ENCODE data around the gene FABP1.

FABP1 gene

DNA sequence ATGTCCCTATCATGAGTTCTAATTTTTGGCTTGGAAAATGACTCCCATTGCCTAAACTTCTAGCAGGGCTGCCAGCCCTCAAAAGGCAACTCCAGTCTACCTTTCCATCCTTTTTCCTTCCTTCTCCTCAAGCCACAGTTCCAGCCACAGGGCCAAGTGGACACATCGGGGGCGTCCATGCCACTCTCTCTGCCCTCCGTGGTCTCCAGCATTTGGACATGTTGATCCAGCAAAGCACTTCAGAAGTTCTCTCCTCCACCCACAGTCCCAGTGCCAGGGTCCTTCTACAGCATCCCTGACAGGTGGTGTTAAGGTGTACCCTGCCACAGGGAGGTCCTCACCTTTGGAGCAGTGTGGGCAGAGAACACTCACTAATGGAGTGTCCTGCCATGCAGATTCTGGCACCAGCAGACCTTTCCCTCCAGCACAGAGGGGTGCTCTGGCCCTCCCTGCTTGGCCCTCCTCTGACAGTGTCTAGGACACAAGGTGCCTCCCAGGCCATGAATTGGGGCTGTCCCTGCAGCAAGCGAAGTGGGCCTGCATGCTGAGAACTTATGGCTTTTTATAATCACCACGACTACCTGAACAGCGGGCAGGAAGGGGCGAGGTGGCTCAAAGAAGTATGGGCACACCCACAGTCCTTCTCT, 1.6 kb upstream of the FABP1 start:
- H3K9me3 ChIP-seq (replicated peaks; ENCODE audit: insufficient read depth, low read length) = no peaks in the 10 kb centered on the region
- H3K79me2 ChIP-seq (ENCODE audit: low read length) = no peaks in the 10 kb centered on the region
- H4K20me1 ChIP-seq (ENCODE audit: insufficient read depth, low read length) = no peaks in the 10 kb centered on the region
- H3K4me1 ChIP-seq (ENCODE audit: low read length) = no peaks in the 10 kb centered on the region
- TF ChIP-seq EZH2phosphoT487 (IDR thresholded peaks at IDR 0.05; ENCODE audit: low read length) = no peak
- TF ChIP-seq EZH2 (optimal IDR thresholded peaks at IDR 0.05; ENCODE audit: low read depth, low read length) = no peak
- TF ChIP-seq CTCF (IDR thresholded peaks at IDR 0.05; ENCODE audit: low read length) = no peak
- no peak for DNase-seq
- H3K27ac ChIP-seq (ENCODE audit: low read length) = no peak overlapping the region
- H3K36me3 ChIP-seq (replicated peaks; ENCODE audit: insufficient read depth, low read length) = no peaks in the 10 kb centered on the region
- H3K4me3 ChIP-seq (ENCODE audit: low read length) = no peak overlapping the region
- H3F3A ChIP-seq (ENCODE audit: insufficient read depth, low read length) = no peaks in the 10 kb centered on the region
- no peak overlapping the region for H2AFZ ChIP-seq (ENCODE audit: low read length)
- no peaks in the 10 kb centered on the region for H3K9me2 ChIP-seq (replicated peaks; ENCODE audit: insufficient read depth, low read length)
- no peaks in the 10 kb centered on the region for H3K27me3 ChIP-seq (replicated peaks; ENCODE audit: insufficient read depth, low read length)
- no peak overlapping the region for H3K9ac ChIP-seq (ENCODE audit: low read length)
- no peak overlapping the region for H3K4me2 ChIP-seq (ENCODE audit: low read depth, low read length)

DNA sequence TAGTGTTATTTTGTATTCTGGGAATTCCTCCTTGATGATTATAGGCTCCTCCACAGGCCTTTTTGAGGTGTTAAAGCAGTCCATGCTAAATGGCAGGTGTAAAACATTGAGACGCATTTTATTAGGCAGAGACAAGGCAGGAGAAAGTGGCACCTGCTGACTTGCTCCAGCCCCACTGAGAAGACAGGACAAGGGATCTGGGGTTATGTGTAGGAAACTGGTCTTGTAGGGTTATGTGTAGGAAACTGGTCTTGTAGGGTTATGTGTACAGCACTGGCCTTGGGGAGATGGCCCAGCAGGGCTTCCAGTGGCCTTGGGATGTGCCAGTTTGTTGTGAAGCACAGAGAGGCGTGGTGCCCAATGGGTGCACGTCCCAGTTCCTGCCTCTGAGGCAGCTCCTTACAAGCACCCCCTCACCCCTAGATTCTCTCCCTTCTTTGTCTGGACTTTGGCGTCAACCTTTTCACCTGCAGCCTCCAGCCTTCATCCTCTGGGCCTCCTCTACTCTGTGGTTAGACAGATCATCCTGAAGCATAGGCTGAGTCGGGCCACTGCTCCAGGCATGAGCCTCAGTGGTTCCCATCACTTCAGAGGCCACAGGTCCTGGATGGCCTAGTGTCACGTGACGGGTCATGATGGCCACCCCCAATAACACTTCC, 921 bp upstream of the FABP1 start:
- no peaks in the 10 kb centered on the region for H3K9me2 ChIP-seq (replicated peaks; ENCODE audit: insufficient read depth, low read length)
- H3K79me2 ChIP-seq (ENCODE audit: low read length) = no peaks in the 10 kb centered on the region
- H3K9ac ChIP-seq (ENCODE audit: low read length) = no peak overlapping the region
- TF ChIP-seq EZH2phosphoT487 (IDR thresholded peaks at IDR 0.05; ENCODE audit: low read length) = no peak
- no peak for TF ChIP-seq CTCF (IDR thresholded peaks at IDR 0.05; ENCODE audit: low read length)
- no peak for TF ChIP-seq EZH2 (optimal IDR thresholded peaks at IDR 0.05; ENCODE audit: low read depth, low read length)
- DNase-seq = no peak
- H2AFZ ChIP-seq (ENCODE audit: low read length) = no peak overlapping the region
- no peak overlapping the region for H3K4me3 ChIP-seq (ENCODE audit: low read length)
- H3K27ac ChIP-seq (ENCODE audit: low read length) = no peak overlapping the region
- no peaks in the 10 kb centered on the region for H3F3A ChIP-seq (ENCODE audit: insufficient read depth, low read length)
- H3K4me2 ChIP-seq (ENCODE audit: low read depth, low read length) = no peak overlapping the region
- H4K20me1 ChIP-seq (ENCODE audit: insufficient read depth, low read length) = no peaks in the 10 kb centered on the region
- H3K27me3 ChIP-seq (replicated peaks; ENCODE audit: insufficient read depth, low read length) = no peaks in the 10 kb centered on the region
- H3K9me3 ChIP-seq (replicated peaks; ENCODE audit: insufficient read depth, low read length) = no peaks in the 10 kb centered on the region
- no peaks in the 10 kb centered on the region for H3K36me3 ChIP-seq (replicated peaks; ENCODE audit: insufficient read depth, low read length)
- H3K4me1 ChIP-seq (ENCODE audit: low read length) = no peaks in the 10 kb centered on the region

DNA sequence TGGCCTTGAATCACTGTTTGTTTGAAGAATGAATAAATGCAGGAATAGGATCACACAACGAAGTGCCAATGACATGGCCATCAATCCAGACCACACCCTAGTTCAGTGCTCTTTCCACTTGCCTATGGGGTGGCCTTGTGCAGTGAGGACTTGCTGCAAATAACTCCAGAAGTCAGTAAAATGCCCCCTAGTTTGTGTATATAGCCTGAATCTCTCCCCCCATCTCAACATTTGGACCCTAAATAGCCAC, 299 bp downstream of the FABP1 start:
- H3F3A ChIP-seq (ENCODE audit: insufficient read depth, low read length) = no peaks in the 10 kb centered on the region
- no peaks in the 10 kb centered on the region for H3K27me3 ChIP-seq (replicated peaks; ENCODE audit: insufficient read depth, low read length)
- TF ChIP-seq EZH2phosphoT487 (IDR thresholded peaks at IDR 0.05; ENCODE audit: low read length) (no peak), CTCF (IDR thresholded peaks at IDR 0.05; ENCODE audit: low read length) (no peak), EZH2 (optimal IDR thresholded peaks at IDR 0.05; ENCODE audit: low read depth, low read length) (no peak)
- no peaks in the 10 kb centered on the region for H3K9me2 ChIP-seq (replicated peaks; ENCODE audit: insufficient read depth, low read length)
- H3K36me3 ChIP-seq (replicated peaks; ENCODE audit: insufficient read depth, low read length) = no peaks in the 10 kb centered on the region
- no peak overlapping the region for H2AFZ ChIP-seq (ENCODE audit: low read length)
- no peaks in the 10 kb centered on the region for H4K20me1 ChIP-seq (ENCODE audit: insufficient read depth, low read length)
- H3K79me2 ChIP-seq (ENCODE audit: low read length) = no peaks in the 10 kb centered on the region
- H3K27ac ChIP-seq (ENCODE audit: low read length) = no peak overlapping the region
- no peak for DNase-seq
- no peak overlapping the region for H3K4me3 ChIP-seq (ENCODE audit: low read length)
- H3K4me1 ChIP-seq (ENCODE audit: low read length) = no peaks in the 10 kb centered on the region
- no peak overlapping the region for H3K9ac ChIP-seq (ENCODE audit: low read length)
- H3K9me3 ChIP-seq (replicated peaks; ENCODE audit: insufficient read depth, low read length) = no peaks in the 10 kb centered on the region
- no peak overlapping the region for H3K4me2 ChIP-seq (ENCODE audit: low read depth, low read length)

Measured in MM.1S (cell line).